ENCODE data around the gene KCNQ5. TPM values are rescaled to one million over a fixed set of nuclear protein-coding genes. Genes with fewer than 3 reads are reported as not detected.

KCNQ5 gene
- total RNA-seq, 1 experiment from 2014 or later: 2.0 TPM

DNA sequence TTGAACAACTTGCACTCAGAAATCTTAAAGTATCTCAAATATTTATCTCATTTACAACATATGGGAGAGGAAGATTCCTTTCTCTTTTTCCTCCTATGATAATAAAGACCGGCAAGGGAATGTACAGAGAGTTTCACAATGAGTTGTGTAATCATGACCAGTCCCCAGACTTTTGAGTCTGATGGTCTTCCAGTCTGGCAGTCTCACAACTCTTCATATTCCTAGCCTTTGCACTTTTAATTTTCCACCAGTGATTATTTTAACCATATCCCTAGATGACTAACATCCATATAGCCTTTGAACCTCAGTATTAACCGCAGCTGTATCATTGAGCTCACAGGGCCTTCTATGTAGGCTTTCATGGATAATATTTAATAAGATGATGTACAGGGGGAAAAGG is 324.9 kb downstream of the KCNQ5 start:
- ChIA-PET POLR2A (interaction anchor here (0.7 kb wide), 1 partner anchor 150 kb away, joined by 4 read pairs; no protein-coding TSS in a partner anchor), CTCF (no interaction called here)
- no peaks in the 10 kb centered on the region for H3K9me3 Mint-ChIP-seq
- DNase-seq (ENCODE audit: low spot score) (no peak), ATAC-seq (no peak)
- H3K27me3 Mint-ChIP-seq (ENCODE audit: low read depth): no peaks in the 10 kb centered on the region
- H3K4me3 Mint-ChIP-seq: no peak overlapping the region
- H3K4me1 Mint-ChIP-seq: no peaks in the 10 kb centered on the region
- H3K27ac Mint-ChIP-seq: no peak overlapping the region
- H3K36me3 Mint-ChIP-seq: no peaks in the 10 kb centered on the region
- TF ChIP-seq ZNF671 (CRISPR knock-in tag; IDR thresholded peaks at IDR 0.05): no peak
- TF ChIP-seq, protein P1, sequence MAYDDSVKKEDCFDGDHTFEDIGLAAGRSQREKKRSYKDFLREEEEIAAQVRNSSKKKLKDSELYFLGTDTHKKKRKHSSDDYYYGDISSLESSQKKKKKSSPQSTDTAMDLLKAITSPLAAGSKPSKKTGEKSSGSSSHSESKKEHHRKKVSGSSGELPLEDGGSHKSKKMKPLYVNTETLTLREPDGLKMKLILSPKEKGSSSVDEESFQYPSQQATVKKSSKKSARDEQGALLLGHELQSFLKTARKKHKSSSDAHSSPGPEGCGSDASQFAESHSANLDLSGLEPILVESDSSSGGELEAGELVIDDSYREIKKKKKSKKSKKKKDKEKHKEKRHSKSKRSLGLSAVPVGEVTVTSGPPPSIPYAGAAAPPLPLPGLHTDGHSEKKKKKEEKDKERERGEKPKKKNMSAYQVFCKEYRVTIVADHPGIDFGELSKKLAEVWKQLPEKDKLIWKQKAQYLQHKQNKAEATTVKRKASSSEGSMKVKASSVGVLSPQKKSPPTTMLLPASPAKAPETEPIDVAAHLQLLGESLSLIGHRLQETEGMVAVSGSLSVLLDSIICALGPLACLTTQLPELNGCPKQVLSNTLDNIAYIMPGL (CRISPR knock-in tag; IDR thresholded peaks at IDR 0.05): no peak
- TF ChIP-seq ERG (CRISPR knock-in tag; IDR thresholded peaks at IDR 0.05): no peak
- TF ChIP-seq TEAD1 (CRISPR knock-in tag; IDR thresholded peaks at IDR 0.05): no peak
- no peak for TF ChIP-seq NFYB (CRISPR knock-in tag; conservative IDR thresholded peaks at IDR 0.05; ENCODE audit: low read depth)
- no peak for TF ChIP-seq FOXK1 (CRISPR knock-in tag; IDR thresholded peaks at IDR 0.05)
- TF ChIP-seq, protein P2, sequence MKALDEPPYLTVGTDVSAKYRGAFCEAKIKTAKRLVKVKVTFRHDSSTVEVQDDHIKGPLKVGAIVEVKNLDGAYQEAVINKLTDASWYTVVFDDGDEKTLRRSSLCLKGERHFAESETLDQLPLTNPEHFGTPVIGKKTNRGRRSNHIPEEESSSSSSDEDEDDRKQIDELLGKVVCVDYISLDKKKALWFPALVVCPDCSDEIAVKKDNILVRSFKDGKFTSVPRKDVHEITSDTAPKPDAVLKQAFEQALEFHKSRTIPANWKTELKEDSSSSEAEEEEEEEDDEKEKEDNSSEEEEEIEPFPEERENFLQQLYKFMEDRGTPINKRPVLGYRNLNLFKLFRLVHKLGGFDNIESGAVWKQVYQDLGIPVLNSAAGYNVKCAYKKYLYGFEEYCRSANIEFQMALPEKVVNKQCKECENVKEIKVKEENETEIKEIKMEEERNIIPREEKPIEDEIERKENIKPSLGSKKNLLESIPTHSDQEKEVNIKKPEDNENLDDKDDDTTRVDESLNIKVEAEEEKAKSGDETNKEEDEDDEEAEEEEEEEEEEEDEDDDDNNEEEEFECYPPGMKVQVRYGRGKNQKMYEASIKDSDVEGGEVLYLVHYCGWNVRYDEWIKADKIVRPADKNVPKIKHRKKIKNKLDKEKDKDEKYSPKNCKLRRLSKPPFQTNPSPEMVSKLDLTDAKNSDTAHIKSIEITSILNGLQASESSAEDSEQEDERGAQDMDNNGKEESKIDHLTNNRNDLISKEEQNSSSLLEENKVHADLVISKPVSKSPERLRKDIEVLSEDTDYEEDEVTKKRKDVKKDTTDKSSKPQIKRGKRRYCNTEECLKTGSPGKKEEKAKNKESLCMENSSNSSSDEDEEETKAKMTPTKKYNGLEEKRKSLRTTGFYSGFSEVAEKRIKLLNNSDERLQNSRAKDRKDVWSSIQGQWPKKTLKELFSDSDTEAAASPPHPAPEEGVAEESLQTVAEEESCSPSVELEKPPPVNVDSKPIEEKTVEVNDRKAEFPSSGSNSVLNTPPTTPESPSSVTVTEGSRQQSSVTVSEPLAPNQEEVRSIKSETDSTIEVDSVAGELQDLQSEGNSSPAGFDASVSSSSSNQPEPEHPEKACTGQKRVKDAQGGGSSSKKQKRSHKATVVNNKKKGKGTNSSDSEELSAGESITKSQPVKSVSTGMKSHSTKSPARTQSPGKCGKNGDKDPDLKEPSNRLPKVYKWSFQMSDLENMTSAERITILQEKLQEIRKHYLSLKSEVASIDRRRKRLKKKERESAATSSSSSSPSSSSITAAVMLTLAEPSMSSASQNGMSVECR (CRISPR knock-in tag; IDR thresholded peaks at IDR 0.05; ENCODE audit: borderline replicate concordance): no peak
- no peak for TF ChIP-seq ZNF416 (CRISPR knock-in tag; IDR thresholded peaks at IDR 0.05)
- TF ChIP-seq, protein P3, sequence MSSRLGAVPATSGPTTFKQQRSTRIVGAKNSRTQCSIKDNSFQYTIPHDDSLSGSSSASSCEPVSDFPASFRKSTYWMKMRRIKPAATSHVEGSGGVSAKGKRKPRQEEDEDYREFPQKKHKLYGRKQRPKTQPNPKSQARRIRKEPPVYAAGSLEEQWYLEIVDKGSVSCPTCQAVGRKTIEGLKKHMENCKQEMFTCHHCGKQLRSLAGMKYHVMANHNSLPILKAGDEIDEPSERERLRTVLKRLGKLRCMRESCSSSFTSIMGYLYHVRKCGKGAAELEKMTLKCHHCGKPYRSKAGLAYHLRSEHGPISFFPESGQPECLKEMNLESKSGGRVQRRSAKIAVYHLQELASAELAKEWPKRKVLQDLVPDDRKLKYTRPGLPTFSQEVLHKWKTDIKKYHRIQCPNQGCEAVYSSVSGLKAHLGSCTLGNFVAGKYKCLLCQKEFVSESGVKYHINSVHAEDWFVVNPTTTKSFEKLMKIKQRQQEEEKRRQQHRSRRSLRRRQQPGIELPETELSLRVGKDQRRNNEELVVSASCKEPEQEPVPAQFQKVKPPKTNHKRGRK (CRISPR knock-in tag; IDR thresholded peaks at IDR 0.05; ENCODE audit: borderline replicate concordance): no peak
- TF ChIP-seq E2F5 (CRISPR knock-in tag; IDR thresholded peaks at IDR 0.05): no peak
- TF ChIP-seq SOX15 (CRISPR knock-in tag; IDR thresholded peaks at IDR 0.05): no peak
- TF ChIP-seq, protein P4, sequence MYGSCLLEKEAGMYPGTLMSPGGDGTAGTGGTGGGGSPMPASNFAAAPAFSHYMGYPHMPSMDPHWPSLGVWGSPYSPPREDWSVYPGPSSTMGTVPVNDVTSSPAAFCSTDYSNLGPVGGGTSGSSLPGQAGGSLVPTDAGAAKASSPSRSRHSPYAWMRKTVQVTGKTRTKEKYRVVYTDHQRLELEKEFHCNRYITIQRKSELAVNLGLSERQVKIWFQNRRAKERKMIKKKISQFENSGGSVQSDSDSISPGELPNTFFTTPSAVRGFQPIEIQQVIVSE (CRISPR knock-in tag; IDR thresholded peaks at IDR 0.05; ENCODE audit: borderline replicate concordance): no peak

DNA sequence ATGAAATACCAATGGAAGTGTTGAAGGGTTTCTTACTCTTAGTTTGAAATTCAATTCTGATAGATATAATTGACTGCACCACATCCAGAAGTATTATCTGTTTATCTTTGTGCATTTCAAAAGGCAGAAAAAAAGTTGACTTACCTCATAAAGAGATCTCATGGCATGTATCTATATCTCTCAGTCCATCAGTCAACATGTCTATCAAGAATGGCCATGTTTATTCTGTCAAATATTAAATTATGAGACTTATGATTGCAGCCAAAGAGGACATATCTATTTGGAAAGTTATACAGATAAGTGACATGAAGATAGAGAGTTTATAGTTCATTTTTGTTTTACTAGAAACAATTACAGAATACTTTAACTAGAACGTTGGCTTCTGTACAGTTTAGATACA is 325.7 kb downstream of the KCNQ5 start:
- TF ChIP-seq ERG (CRISPR knock-in tag; IDR thresholded peaks at IDR 0.05) (no peak), ZNF416 (CRISPR knock-in tag; IDR thresholded peaks at IDR 0.05) (no peak), ZNF232 (CRISPR knock-in tag; IDR thresholded peaks at IDR 0.05) (no peak), NFE2L1 (CRISPR knock-in tag; IDR thresholded peaks at IDR 0.05) (no peak), ZNF423 (CRISPR knock-in tag; IDR thresholded peaks at IDR 0.05) (no peak), TEAD4 (CRISPR knock-in tag; IDR thresholded peaks at IDR 0.05) (no peak)
- TF ChIP-seq, protein P5, sequence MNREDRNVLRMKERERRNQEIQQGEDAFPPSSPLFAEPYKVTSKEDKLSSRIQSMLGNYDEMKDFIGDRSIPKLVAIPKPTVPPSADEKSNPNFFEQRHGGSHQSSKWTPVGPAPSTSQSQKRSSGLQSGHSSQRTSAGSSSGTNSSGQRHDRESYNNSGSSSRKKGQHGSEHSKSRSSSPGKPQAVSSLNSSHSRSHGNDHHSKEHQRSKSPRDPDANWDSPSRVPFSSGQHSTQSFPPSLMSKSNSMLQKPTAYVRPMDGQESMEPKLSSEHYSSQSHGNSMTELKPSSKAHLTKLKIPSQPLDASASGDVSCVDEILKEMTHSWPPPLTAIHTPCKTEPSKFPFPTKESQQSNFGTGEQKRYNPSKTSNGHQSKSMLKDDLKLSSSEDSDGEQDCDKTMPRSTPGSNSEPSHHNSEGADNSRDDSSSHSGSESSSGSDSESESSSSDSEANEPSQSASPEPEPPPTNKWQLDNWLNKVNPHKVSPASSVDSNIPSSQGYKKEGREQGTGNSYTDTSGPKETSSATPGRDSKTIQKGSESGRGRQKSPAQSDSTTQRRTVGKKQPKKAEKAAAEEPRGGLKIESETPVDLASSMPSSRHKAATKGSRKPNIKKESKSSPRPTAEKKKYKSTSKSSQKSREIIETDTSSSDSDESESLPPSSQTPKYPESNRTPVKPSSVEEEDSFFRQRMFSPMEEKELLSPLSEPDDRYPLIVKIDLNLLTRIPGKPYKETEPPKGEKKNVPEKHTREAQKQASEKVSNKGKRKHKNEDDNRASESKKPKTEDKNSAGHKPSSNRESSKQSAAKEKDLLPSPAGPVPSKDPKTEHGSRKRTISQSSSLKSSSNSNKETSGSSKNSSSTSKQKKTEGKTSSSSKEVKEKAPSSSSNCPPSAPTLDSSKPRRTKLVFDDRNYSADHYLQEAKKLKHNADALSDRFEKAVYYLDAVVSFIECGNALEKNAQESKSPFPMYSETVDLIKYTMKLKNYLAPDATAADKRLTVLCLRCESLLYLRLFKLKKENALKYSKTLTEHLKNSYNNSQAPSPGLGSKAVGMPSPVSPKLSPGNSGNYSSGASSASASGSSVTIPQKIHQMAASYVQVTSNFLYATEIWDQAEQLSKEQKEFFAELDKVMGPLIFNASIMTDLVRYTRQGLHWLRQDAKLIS (CRISPR knock-in tag; IDR thresholded peaks at IDR 0.05; ENCODE audit: borderline replicate concordance): no peak
- Mint-ChIP-seq H3K27me3 (ENCODE audit: low read depth) (no peaks in the 10 kb centered on the region), H3K4me1 (no peaks in the 10 kb centered on the region), H3K27ac (no peak overlapping the region), H3K36me3 (no peaks in the 10 kb centered on the region), H3K4me3 (no peak overlapping the region), H3K9me3 (no peaks in the 10 kb centered on the region)
- ChIA-PET POLR2A (interaction anchor here (0.7 kb wide), 1 partner anchor 149 kb away, joined by 4 read pairs; no protein-coding TSS in a partner anchor), CTCF (no interaction called here)
- ATAC-seq (no peak), DNase-seq (ENCODE audit: low spot score) (no peak)

Data from WTC11 (cell line).